HCT116 (cell line): ENCODE results near the gene SPG7. TPM values are rescaled to one million over a fixed set of nuclear protein-coding genes. Genes with fewer than 3 reads are reported as not detected.

Experiments used
- ATAC-seq: fragments of 200-7000 bp; cut with Tn5 transposase; 2 replicates; pipeline ENCODE4 v1.9.1; 2020; ENCODE audit warnings: mild to moderate bottlenecking, moderate library complexity
- BruUV-seq: library from RNA; stranded (reverse); fragments of 400-500 nt; replicated peaks from 2 replicates; lab custom pipeline; 2021; lab: Mats Ljungman, UMichigan
- CTCF ChIA-PET: fragments of 300-600 bp; sonication (Branson Sonifier 250); formaldehyde crosslinking; loops from one replicate; lab custom pipeline; 2021; ENCODE audit warnings: antibody characterized with exemption; lab: Charles Lee
- POLR2A ChIA-PET: fragments of 300-600, 350-600 bp; sonication (Branson Sonifier 250); formaldehyde crosslinking; loops from one replicate; lab custom pipeline; 2021; ENCODE audit warnings: antibody characterized with exemption; lab: Charles Lee
- RAD21 ChIA-PET, 2 experiments: fragments of 300-600 bp; sonication (Branson Sonifier 250); formaldehyde crosslinking; loops; one replicate each; lab custom pipeline; 2023; ENCODE audit warnings: low total read pairs in 2 of 2; ENCODE audit not compliant: uncharacterized antibody in 2 of 2, unreplicated experiment in 2 of 2, low non-redundant PET in 1 of 2; lab: Charles Lee
- DNase-seq: peaks from one replicate; pipeline ENCODE4 v3.0.0-alpha.2; 2010; ENCODE audit warnings: low read depth, low spot score
- H2AFZ ChIP-seq: fragments of 200-600 bp; shearing (Covaris generic), sonication (generic); 2 replicates; pipeline ENCODE4 v1.6.1; 2017; ENCODE audit warnings: low read depth, mixed run types, mixed read lengths, antibody characterized with exemption, low read length; ENCODE audit not compliant: poor library complexity, severe bottlenecking
- H3K27ac ChIP-seq: 2 replicates; pipeline ENCODE4 v1.5.1; 2012; ENCODE audit warnings: low read depth, low read length
- H3K27me3 ChIP-seq: fragments of 200-600 bp; sonication (generic); 2 replicates; pipeline ENCODE4 v1.6.1; 2016; ENCODE audit warnings: mixed run types, low read length, mixed read lengths; ENCODE audit not compliant: insufficient read depth
- H3K36me3 ChIP-seq, 2 experiments: fragments of 200-500 bp in 1 of 2; fragments of 200-600 bp in 1 of 2; sonication (Bioruptor generic) in 1 of 2; sonication (generic) in 1 of 2; 2 replicates each; pipeline versions ENCODE4 v1.5.1 to v1.6.1; 2014 to 2016; ENCODE audit warnings: low read length in 2 of 2, inconsistent platforms in 1 of 2, mixed read lengths in 1 of 2, mixed run types in 1 of 2; ENCODE audit not compliant: insufficient read depth in 2 of 2, control insufficient read depth in 1 of 2
- H3K4me1 ChIP-seq, 2 experiments: fragments of 200-600 bp in 1 of 2; sonication (generic) in 1 of 2; 2 replicates each; pipeline versions ENCODE4 v1.5.1 to v1.6.1; 2012 to 2017; ENCODE audit warnings: low read length in 2 of 2, inconsistent platforms in 1 of 2, mild to moderate bottlenecking in 1 of 2, mixed read lengths in 1 of 2, mixed run types in 1 of 2, moderate library complexity in 1 of 2; ENCODE audit not compliant: insufficient read depth in 2 of 2, control insufficient read depth in 1 of 2
- H3K4me2 ChIP-seq: fragments of 200-600 bp; sonication (generic); 2 replicates; pipeline ENCODE4 v1.6.1; 2017; ENCODE audit warnings: mixed run types, low read length, mixed read lengths
- H3K4me3 ChIP-seq, 2 experiments: fragments of 200-600 bp in 1 of 2; sonication (generic) in 1 of 2; replicated peaks in 1 of 2; 2 replicates each; pipeline ENCODE4 v1.5.1; 2011 to 2016; ENCODE audit warnings: low read length in 2 of 2, control low read depth in 1 of 2, low read depth in 1 of 2, mild to moderate bottlenecking in 1 of 2, mixed read lengths in 1 of 2, mixed run types in 1 of 2
- H3K79me2 ChIP-seq: fragments of 200-600 bp; sonication (generic); 2 replicates; pipeline ENCODE4 v1.6.1; 2017; ENCODE audit warnings: mild to moderate bottlenecking, mixed run types, low read length, moderate library complexity, mixed read lengths; ENCODE audit not compliant: insufficient read depth
- H3K9ac ChIP-seq: fragments of 200-600 bp; sonication (generic); 2 replicates; pipeline ENCODE4 v1.6.1; 2016; ENCODE audit warnings: low read length, mixed read lengths
- H3K9me2 ChIP-seq: fragments of 200-600 bp; sonication (generic), shearing (Covaris generic); 2 replicates; pipeline ENCODE4 v1.6.1; 2017; ENCODE audit warnings: mixed run types, mild to moderate bottlenecking, moderate library complexity; ENCODE audit not compliant: insufficient read depth
- H3K9me3 ChIP-seq, 2 experiments: fragments of 200-500 bp in 1 of 2; fragments of 200-600 bp in 1 of 2; sonication (Bioruptor generic) in 1 of 2; sonication (generic) in 1 of 2; 2 replicates each; pipeline ENCODE4 v1.6.1; 2014 to 2017; ENCODE audit warnings: low read length in 2 of 2, mixed read lengths in 2 of 2, inconsistent platforms in 1 of 2, low read depth in 1 of 2, mild to moderate bottlenecking in 1 of 2, mixed run types in 1 of 2, moderate library complexity in 1 of 2; ENCODE audit not compliant: control insufficient read depth in 1 of 2, insufficient read depth in 1 of 2
- H4K20me1 ChIP-seq: fragments of 200-600 bp; sonication (generic), shearing (Covaris generic); 2 replicates; pipeline ENCODE4 v1.6.1; 2017; ENCODE audit warnings: mixed run types, mild to moderate bottlenecking, moderate library complexity; ENCODE audit not compliant: insufficient read depth
- ATF3 ChIP-seq: IDR thresholded peaks from 2 replicates; pipeline ENCODE4 v1.6.1; 2012
- CBX3 ChIP-seq: IDR thresholded peaks from 2 replicates; pipeline ENCODE4 v1.6.1; 2012; ENCODE audit warnings: low read depth
- CEBPB ChIP-seq: IDR thresholded peaks from 2 replicates; pipeline ENCODE4 v1.6.1; 2012; ENCODE audit warnings: low read depth
- CTCF ChIP-seq, 3 experiments: fragments of 200-600 bp in 1 of 3; sonication (generic) in 1 of 3; IDR thresholded peaks in 2 of 3; conservative IDR thresholded peaks in 1 of 3; 2 replicates each; pipeline ENCODE4 v1.5.1; 2012 to 2017; ENCODE audit warnings: low read depth in 2 of 3, low read length in 2 of 3, antibody characterized with exemption in 1 of 3, borderline replicate concordance in 1 of 3, control low read depth in 1 of 3, mild to moderate bottlenecking in 1 of 3, mixed read lengths in 1 of 3, mixed run types in 1 of 3, moderate library complexity in 1 of 3; ENCODE audit not compliant: insufficient read depth in 1 of 3
- EGR1 ChIP-seq: IDR thresholded peaks from 2 replicates; pipeline ENCODE4 v1.6.1; 2012; ENCODE audit warnings: low read depth
- EZH2phosphoT487 ChIP-seq: fragments of 200-600 bp; IDR thresholded peaks from 2 replicates; pipeline ENCODE4 v1.6.1; 2018; ENCODE audit warnings: antibody characterized with exemption, borderline replicate concordance
- FOSL1 ChIP-seq: IDR thresholded peaks from 2 replicates; pipeline ENCODE4 v1.6.1; 2012; ENCODE audit warnings: low read depth
- JUND ChIP-seq: IDR thresholded peaks from 2 replicates; pipeline ENCODE4 v1.6.1; 2012
- MAX ChIP-seq: IDR thresholded peaks from 2 replicates; pipeline ENCODE4 v1.6.1; 2012
- POLR2A ChIP-seq: IDR thresholded peaks from 2 replicates; pipeline ENCODE4 v1.7.0; 2011; ENCODE audit warnings: borderline replicate concordance; ENCODE audit not compliant: insufficient read depth, insufficient read length; ENCODE audit errors: extremely low read depth
- POLR2AphosphoS5 ChIP-seq: IDR thresholded peaks from 2 replicates; pipeline ENCODE4 v1.6.1; 2011; ENCODE audit warnings: mild to moderate bottlenecking, low read depth, low read length, moderate library complexity
- RAD21 ChIP-seq: IDR thresholded peaks from 2 replicates; pipeline ENCODE4 v1.6.1; 2012; ENCODE audit warnings: low read depth, mild to moderate bottlenecking
- SIN3A ChIP-seq: IDR thresholded peaks from 2 replicates; pipeline ENCODE4 v1.6.1; 2012; ENCODE audit warnings: low read depth
- SP1 ChIP-seq: IDR thresholded peaks from 2 replicates; pipeline ENCODE4 v1.6.1; 2012; ENCODE audit warnings: low read depth
- SRF ChIP-seq: IDR thresholded peaks from 2 replicates; pipeline ENCODE4 v1.6.1; 2012; ENCODE audit warnings: low read depth
- YY1 ChIP-seq: IDR thresholded peaks from 2 replicates; pipeline ENCODE4 v1.6.1; 2011; ENCODE audit warnings: low read length, low read depth, moderate library complexity, mild to moderate bottlenecking; ENCODE audit not compliant: insufficient replicate concordance; ENCODE audit errors: extremely low read depth
- ZNF274 ChIP-seq: fragments of 200-500 bp; sonication (Bioruptor generic); IDR thresholded peaks from 2 replicates; pipeline ENCODE4 v1.6.1; 2014; ENCODE audit warnings: mild to moderate bottlenecking, low read depth, low read length, inconsistent platforms
- intact Hi-C: fragments of 100-400 bp; cut with micrococcal nuclease; formaldehyde crosslinking; loops from 2 replicates; pipeline ENCODE4 v1.10.0; 2022
- total RNA-seq: library from RNA; stranded (reverse); gene quantifications from one replicate; pipeline ENCODE4 v1.2.1, GENCODE V29; 2021; ENCODE audit not compliant: unreplicated experiment

The SPG7 gene
- total RNA-seq, 1 experiment from 2014 or later, result 116 TPM

GRCh38 chr16:89510526-89510925 lies 2.3 kb downstream of the SPG7 start:
- Histone ChIP-seq H3K4me1 (peaks cover 18 to 31% of the 10 kb centered on the region in 2 experiments), H3K4me3 (no peak overlapping the region), H3K4me2 (no peak overlapping the region), H3K9ac (no peak overlapping the region), H4K20me1 (no peaks in the 10 kb centered on the region), H3K9me2 (no peaks in the 10 kb centered on the region), H3K79me2 (peaks cover 61% of the 10 kb centered on the region)
- no TSS peak for BruUV-seq
- RAD21 ChIA-PET, result no interaction called here
- CTCF ChIA-PET, result no interaction called here
- POLR2A ChIA-PET, result no interaction called here
- ATAC-seq, result no peak
- intact Hi-C loops, result no loop called here
- TF ChIP-seq ATF3 (no peak), SIN3A (no peak), FOSL1 (no peak), EZH2phosphoT487 (no peak), SP1 (no peak), POLR2AphosphoS5 (no peak), MAX (no peak), EGR1 (no peak), ZNF274 (no peak), CBX3 (no peak), SRF (no peak), CEBPB (no peak), YY1 (no peak), RAD21 (no peak), POLR2A (no peak), JUND (no peak), CTCF (IDR thresholded peaks at IDR 0.05 in 2 of 3, conservative IDR thresholded peaks at IDR 0.05 in 1 of 3; ENCODE audit: borderline replicate concordance in 1 of 3, insufficient read depth in 1 of 3, low read depth in 2 of 3, low read length in 2 of 3) (no peak)
- TF ChIP-seq, all 23 proteins: peak for 0
- no peaks in the 10 kb centered on the region for H3K27me3 ChIP-seq
- H2AFZ ChIP-seq, result no peak overlapping the region
- H3K9me3 ChIP-seq, result no peaks in the 10 kb centered on the region
- no peak for DNase-seq
- H3K27ac ChIP-seq, result no peak overlapping the region
- peaks cover 31 to 34% of the 10 kb centered on the region in 2 experiments for H3K36me3 ChIP-seq
